Measurements from ENCODE around the gene ABCA8.

DNA sequence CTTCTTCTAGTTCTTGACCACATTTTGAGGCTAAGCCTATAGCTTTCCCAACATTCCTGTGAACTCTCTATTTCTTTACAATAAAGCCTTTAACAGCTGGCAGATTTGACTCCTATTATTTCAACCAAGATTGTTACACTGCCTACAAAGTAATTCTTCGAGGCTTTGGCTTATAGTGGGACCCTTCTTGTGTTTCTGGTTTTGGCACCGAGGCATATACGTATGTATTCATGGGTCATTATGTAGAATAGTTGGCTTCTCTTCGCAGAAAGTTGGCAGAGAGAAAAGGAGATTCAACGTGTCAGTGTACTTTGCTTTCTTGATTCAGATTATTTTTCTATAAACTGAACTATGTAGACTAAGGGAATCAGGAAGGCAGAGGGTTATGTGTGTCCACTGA lies 102.2 kb downstream of the ABCA8 start:
- TF ChIP-seq, protein P1, sequence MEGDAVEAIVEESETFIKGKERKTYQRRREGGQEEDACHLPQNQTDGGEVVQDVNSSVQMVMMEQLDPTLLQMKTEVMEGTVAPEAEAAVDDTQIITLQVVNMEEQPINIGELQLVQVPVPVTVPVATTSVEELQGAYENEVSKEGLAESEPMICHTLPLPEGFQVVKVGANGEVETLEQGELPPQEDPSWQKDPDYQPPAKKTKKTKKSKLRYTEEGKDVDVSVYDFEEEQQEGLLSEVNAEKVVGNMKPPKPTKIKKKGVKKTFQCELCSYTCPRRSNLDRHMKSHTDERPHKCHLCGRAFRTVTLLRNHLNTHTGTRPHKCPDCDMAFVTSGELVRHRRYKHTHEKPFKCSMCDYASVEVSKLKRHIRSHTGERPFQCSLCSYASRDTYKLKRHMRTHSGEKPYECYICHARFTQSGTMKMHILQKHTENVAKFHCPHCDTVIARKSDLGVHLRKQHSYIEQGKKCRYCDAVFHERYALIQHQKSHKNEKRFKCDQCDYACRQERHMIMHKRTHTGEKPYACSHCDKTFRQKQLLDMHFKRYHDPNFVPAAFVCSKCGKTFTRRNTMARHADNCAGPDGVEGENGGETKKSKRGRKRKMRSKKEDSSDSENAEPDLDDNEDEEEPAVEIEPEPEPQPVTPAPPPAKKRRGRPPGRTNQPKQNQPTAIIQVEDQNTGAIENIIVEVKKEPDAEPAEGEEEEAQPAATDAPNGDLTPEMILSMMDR (IDR thresholded peaks at IDR 0.05): no peak
- TF ChIP-seq POLR2A (IDR thresholded peaks at IDR 0.05): no peak
